ENCODE data around the gene KCNIP3.
A peak's percentile ranks its signal among the peaks of the same experiment; 100 is the strongest.
"Not testable (repeated sequence)": the region's sequence is repeated elsewhere in the genome, so short reads cannot be mapped to it uniquely, and the experiment has no call there.

KCNIP3 gene

DNA sequence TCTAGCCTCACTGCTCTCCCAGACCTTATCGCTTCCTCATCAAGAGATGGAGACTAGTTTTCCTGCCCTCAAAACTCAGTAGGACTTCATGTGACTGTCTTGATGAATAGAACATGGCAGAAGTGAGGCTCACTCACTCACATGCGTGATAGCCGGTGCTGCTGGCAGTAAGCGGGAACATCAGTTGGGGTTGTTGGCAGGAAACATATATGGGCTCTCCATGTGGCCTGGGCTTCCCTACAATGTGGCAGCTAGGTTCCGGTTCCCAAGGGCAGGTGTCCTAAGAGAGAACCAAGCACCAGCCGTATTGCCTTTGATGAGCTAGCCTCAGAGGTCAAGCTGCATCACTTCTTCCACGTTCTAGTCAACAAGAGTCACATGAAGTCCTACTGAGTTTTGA is 90.2 kb downstream of the KCNIP3 start:
- in situ Hi-C loops (cut with HindIII; ENCODE audit: low pct_ligation_motif_present, low pct_unique_long_range_greater_than_20kb, low sequenced_read_pairs), result no loop called here
- DNase-seq, result no peak

GRCh38 chr2:95388091-95388692 is 91.0 kb downstream of the KCNIP3 start:
- in situ Hi-C loops (cut with HindIII; ENCODE audit: low pct_ligation_motif_present, low pct_unique_long_range_greater_than_20kb, low sequenced_read_pairs), result no loop called here
- DNase-seq, result no peak

DNA sequence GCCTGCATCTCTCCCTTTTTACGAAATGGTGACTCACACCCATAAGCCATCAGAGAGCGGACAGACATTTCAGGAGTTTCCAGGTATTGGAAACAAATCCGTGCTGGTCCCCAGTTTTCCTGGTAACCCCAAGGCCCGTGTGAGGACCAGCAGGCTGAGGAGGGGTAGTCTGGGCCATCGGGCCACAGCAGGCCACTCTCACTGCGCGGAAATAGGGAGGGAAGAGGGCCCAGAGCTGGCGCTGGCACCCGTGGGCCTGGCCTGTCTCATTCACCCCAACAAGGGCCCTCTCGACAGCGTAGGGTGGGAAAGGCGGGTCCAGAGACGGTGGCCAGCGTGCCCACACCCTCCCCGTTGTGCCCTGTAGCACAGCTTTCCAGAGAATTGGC is 91.7 kb downstream of the KCNIP3 start:
- in situ Hi-C loops (cut with HindIII; ENCODE audit: low pct_ligation_motif_present, low pct_unique_long_range_greater_than_20kb, low sequenced_read_pairs), result no loop called here
- no peak for DNase-seq

DNA sequence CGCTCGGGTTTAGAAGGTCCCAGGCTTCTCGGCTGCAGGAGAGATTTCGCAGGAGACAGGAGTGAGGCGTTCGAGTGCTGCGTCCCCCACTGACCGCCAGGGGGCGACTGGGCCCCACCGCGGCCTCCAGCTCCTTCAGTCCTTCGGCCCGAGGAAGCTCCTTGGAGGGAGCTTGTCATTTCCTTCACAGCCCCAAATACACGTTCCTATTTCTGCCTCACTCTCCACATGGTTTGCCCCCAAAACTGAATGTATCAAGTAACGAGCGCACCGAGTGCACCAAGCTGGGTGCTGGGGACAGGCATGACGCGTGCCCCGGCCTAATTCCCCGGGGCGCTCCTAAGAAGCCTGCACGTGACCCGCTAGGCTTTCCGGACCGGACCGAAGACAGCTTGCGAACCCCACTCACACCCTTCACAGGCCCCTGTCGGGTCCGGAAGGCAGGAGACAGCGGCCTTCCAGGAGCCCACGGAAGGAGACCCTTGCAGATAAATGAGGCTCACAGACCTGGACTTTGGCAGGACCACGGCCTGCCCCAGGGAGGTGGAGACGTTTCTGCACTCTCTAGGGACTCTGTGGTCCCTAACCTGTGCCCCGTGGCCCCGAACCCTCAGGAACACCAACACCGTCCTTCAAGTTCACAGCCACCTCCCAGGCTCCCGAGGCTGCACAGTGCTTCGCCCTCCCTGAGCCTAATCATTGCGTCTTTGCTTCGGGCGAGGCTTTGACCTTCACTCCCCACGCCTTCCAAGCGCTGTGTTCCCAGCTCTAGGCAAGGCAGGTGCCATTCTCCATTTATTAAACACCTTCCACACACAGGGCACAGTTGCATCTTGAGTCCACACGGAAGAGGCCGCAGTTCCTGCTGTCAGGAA is 92.3 kb downstream of the KCNIP3 start:
- peak; percentile 47 for DNase-seq
- in situ Hi-C loops (cut with HindIII; ENCODE audit: low pct_ligation_motif_present, low pct_unique_long_range_greater_than_20kb, low sequenced_read_pairs), result no loop called here

- no peak for DNase-seq
- in situ Hi-C loops (cut with HindIII; ENCODE audit: low pct_ligation_motif_present, low pct_unique_long_range_greater_than_20kb, low sequenced_read_pairs), result no loop called here
Measured at GRCh38 chr2:95390272-95390880, 93.2 kb downstream of the KCNIP3 start.

DNA sequence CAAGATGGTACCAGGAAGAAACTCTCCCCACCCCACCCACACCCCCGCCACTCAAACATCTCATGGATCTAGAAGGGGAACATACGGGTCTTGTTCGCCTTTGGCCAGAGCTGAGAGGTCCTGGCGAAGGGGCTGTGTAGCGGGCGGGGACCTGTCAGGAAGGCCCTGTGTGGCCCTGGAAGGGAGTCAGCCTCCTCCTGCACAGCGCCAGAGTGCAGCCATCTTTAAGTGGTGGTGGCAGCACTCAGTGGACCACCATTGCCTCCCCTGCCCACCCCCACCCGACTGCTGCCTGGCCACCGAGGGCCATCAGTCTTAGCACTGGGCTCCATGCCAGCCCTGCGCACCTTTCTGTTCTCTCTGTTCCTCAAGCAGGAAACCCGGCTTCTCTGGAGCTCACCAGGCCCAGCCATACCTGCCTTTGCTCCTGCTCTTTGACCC is 93.8 kb downstream of the KCNIP3 start:
- in situ Hi-C loops (cut with HindIII; ENCODE audit: low pct_ligation_motif_present, low pct_unique_long_range_greater_than_20kb, low sequenced_read_pairs), result no loop called here
- DNase-seq, result no peak

GRCh38 chr2:95391641-95392310 is 94.6 kb downstream of the KCNIP3 start:
- in situ Hi-C loops (cut with HindIII; ENCODE audit: low pct_ligation_motif_present, low pct_unique_long_range_greater_than_20kb, low sequenced_read_pairs), result no loop called here
- no peak for DNase-seq

- in situ Hi-C loops (cut with HindIII; ENCODE audit: low pct_ligation_motif_present, low pct_unique_long_range_greater_than_20kb, low sequenced_read_pairs), result no loop called here
- DNase-seq, result no peak
Measured at GRCh38 chr2:95392320-95392719, 95.2 kb downstream of the KCNIP3 start.

- no peak for DNase-seq
- in situ Hi-C loops (cut with HindIII; ENCODE audit: low pct_ligation_motif_present, low pct_unique_long_range_greater_than_20kb, low sequenced_read_pairs), result no loop called here
Measured at GRCh38 chr2:95392730-95393455, 95.7 kb downstream of the KCNIP3 start.

DNA sequence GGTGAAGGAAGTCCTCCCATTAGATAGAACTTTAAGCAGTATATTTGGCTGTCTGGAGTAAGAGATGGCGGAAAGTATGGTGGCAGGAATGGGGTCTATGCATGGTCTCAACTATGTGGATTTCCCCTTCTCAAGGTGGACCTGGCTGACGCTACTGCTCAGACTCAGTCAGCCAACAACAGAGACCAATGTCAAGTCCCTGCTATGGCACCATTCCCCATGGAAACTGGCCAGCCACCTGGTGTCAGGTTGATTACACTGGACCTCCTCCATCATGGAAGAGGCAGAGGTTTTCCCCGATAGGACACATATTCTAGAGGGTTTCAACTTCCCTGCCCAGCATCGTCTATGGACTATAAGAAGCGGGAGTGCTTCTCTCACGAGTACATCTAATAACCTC is 96.8 kb downstream of the KCNIP3 start:
- DNase-seq, result no peak
- in situ Hi-C loops (cut with HindIII; ENCODE audit: low pct_ligation_motif_present, low pct_unique_long_range_greater_than_20kb, low sequenced_read_pairs), result no loop called here

DNA sequence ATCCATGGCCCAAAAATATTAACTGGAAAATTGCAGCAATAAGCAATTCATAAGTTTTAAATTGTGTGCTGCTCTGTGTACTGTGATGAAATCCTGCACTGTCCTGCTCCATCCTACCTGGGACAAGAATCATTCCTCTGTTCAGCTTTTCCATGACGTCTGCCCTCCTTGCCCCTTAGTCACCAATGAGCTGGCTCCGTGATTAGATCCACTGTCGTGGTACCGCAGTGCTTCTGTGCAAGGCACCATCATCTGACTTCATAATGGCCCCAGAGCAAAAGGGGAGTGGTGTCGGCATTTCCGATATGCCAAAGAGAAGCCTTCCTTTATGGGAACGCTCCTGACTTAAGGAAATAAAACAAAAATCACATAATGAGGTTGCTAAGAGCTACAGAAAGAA is 101.9 kb downstream of the KCNIP3 start:
- DNase-seq, result no peak
- in situ Hi-C loops (cut with HindIII; ENCODE audit: low pct_ligation_motif_present, low pct_unique_long_range_greater_than_20kb, low sequenced_read_pairs), result no loop called here

DNA sequence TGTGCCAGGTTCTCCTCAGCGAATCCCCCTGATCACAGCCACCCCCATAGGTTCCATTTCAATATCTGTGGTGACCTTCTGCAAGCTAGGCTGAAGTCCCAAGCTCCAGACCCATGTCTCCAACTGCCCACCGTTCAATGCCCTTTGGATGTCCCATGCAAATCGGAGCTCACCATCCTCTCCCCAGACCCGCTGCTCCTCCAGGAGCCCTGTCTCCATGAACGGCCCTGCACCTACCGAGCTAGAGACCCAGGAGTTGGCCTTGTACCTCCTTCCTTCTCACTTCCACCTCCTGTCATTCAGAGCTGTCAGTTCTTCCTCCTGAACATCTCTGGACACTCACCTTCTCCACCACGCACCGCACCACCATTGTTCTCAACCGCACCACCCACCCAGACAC is 104.3 kb downstream of the KCNIP3 start:
- in situ Hi-C loops (cut with HindIII; ENCODE audit: low pct_ligation_motif_present, low pct_unique_long_range_greater_than_20kb, low sequenced_read_pairs), result no loop called here
- no peak for DNase-seq

- DNase-seq; in situ Hi-C loops (cut with HindIII; ENCODE audit: low pct_ligation_motif_present, low pct_unique_long_range_greater_than_20kb, low sequenced_read_pairs): not testable (repeated sequence)
Measured at GRCh38 chr2:95402004-95402369, 104.8 kb downstream of the KCNIP3 start.

DNA sequence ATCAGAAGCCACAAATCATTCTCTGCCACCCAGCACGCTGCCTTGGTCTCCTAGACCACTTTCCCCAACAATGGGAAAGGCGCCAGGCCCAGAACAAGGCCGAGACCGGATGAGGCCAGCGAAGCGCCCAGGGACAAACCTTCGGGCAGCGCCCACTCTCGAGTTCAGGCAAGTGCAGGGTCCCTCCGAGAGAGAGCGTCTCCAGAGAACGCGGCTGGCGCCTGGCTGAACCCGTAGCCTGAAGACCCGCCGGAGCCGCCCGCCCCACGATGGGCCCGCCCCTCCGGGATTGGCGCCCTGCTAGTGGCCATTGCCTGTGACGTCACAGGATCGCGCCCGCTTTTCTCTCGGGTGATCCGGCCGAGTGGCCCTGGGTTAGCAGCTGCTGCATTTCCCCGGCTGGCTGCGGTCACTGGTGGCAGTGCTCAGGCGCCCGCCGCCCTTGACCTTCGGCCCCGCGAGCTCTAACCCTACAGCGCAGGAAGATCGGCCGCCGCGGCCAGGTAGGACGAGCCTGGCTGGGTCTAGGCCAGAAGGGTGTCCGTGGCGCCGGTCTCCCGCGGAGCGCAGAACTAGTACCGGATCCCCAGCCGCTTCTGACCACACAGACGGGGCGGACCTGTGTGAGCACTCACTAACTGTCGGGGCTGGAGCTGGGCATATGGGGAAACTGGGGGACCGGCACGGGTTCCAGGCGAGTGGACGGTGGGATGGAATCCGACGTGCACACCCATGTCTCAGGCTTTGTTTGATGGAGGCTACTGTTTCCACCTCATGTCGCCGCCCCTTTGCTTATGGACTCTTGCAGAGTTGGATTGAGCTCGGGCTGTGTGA is 105.4 kb downstream of the KCNIP3 start, which contains the start of gene FAHD2A:
TSS of gene FAHD2A (plus strand) at position 339 of the 834 bp plus-strand sequence. CDS start 2,851 bp downstream, outside the sequence.
- DNase-seq, result peak; percentile 95
- in situ Hi-C loops (cut with HindIII; ENCODE audit: low pct_ligation_motif_present, low pct_unique_long_range_greater_than_20kb, low sequenced_read_pairs), result no loop called here

DNA sequence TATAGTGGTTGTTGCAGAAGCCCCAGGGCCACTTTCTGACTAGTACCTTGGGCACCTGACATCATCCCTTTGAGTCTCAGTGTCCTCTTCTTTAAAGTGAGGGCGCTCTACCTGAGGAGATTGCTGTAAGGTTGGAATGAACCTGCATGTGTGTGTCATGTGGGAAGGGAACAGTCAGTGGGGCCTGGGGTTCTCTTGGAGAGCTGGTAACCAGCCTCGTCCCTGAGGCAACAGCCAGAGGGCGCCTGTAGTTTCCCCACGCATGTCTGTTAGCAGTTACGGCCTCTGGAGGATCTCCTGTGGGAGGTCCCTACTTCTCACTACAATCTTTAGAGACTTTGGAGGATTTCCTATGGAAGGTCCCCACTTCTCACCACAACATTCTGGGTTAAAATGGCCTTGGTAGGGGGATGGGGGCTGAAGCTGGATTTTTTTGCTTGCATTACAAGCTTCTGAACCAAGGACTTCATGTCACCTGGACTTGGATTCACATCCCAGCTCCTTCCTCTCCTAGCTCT is 106.1 kb downstream of the KCNIP3 start:
- DNase-seq, result peak; percentile 51
- in situ Hi-C loops (cut with HindIII; ENCODE audit: low pct_ligation_motif_present, low pct_unique_long_range_greater_than_20kb, low sequenced_read_pairs), result not testable (repeated sequence)

- DNase-seq; in situ Hi-C loops (cut with HindIII; ENCODE audit: low pct_ligation_motif_present, low pct_unique_long_range_greater_than_20kb, low sequenced_read_pairs): not testable (repeated sequence)
Measured at GRCh38 chr2:95403824-95404223, 106.7 kb downstream of the KCNIP3 start.

DNA sequence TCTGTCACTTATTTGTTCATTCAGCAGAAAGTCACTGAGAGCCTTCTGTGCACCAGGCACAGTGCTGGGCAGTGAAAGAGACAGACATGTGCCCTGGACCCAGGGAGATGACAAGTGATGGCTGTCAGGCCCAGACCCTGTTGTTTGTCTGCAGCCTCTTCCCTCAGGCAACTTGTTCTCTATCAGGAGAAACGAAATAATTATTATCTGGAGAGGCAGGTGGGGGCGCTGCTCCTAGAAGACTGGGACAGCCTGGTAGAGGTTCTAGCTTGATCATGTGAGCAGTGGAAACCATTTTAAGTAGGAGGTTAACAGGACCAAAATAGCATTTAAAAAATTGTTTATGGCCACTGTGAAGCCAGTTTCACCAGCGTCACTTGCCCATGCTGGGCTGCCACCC is 107.5 kb downstream of the KCNIP3 start:
- DNase-seq; in situ Hi-C loops (cut with HindIII; ENCODE audit: low pct_ligation_motif_present, low pct_unique_long_range_greater_than_20kb, low sequenced_read_pairs): not testable (repeated sequence)
